Stimulated activated CD8-positive, alpha-beta memory T cell treated with anti-CD3 and anti-CD28 coated beads, Interleukin-15, amount 100 ng/mL, for 1 hour (primary cell): Measurements from ENCODE around the gene NBEA.

Experiments used
- DNase-seq: peaks from one replicate; pipeline ENCODE4 v3.0.0-alpha.2; 2020; ENCODE audit warnings: low read depth

The NBEA gene

DNA sequence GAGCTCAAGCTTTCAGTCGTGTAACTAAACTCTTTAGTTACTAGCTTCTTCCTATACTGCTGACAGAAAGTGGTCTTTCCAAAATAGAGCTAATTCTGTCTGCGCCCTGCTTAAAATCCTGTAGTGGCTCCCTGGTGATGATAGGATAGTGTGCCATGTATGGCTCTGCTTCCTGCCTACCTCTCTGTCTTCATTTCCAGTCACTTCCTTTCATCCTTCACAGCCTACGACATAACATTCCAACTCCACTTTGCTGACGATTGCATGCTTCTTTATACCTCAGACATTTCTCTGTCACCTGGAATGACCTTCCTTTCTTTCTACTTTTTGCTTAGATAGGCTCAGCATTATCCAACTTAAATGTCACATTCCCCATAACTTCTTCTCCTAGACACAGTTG is 343.6 kb downstream of the NBEA start:
- DNase-seq, result no peak

DNA sequence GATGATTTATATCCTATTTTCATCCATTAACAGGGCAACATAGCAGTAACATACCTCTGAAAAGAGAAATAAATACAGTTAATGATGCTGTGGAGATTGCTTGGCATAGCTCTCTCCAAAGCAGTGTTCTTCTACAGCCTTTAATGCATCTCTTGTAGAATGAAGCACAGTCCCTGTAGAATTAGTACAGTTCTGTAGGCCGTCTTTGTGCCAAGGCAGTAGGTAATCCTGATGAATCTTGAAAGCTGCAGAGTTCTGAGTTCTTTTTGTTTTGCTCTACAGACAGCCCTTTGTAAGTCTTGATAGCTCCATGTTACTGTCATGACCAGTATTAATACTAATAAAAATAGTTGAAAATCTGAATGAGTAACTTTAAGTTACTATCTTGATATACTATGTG is 350.3 kb downstream of the NBEA start:
- no peak for DNase-seq

DNA sequence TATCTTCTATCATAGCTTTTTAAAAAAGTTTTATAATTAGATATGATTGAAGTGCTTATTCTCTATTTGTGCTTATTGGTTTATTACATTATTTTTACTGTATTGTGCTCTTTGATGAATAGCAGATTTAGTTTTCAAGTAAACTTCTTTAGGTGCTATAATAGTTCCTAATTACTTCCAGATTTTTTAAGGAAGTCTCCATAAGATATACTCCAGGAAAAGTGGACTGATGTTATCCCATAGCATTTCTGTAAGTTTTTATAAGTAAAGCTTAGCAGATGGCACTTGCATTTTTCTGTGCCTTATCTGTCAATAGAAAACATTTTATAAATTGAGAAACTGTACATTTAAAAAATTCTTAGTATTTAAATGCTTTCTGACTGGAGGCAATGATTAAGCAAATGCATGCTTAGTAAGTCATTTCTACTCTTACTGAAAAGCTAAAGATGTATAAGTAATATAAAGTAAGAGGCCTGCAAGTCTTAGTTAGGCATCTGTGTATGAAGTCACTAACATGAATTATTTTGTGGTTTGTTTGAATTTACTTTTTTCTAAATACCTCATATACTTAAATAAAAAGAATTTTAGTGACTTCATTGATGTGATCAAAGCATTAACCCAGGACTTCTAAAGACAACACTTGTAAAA is 351.6 kb downstream of the NBEA start:
- DNase-seq, result no peak

DNA sequence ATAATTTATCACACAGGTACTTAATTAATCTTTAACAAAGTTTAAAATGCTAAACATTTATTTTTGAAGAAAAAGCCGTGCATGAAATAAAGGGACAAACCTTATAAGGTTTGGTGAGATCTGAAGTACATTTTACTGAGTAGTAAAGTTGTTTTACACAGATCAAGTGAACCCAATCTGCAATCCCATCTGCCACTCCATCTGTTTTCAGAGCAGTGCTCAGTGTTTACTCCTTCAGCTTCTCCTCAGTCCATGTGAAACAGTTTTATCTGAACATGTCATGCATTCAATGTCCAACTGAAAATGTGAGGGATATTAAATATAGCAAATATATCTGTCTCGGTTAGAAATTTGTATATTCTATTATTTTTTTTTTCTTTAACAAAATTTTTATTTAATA is 367.6 kb downstream of the NBEA start:
- no peak for DNase-seq

DNA sequence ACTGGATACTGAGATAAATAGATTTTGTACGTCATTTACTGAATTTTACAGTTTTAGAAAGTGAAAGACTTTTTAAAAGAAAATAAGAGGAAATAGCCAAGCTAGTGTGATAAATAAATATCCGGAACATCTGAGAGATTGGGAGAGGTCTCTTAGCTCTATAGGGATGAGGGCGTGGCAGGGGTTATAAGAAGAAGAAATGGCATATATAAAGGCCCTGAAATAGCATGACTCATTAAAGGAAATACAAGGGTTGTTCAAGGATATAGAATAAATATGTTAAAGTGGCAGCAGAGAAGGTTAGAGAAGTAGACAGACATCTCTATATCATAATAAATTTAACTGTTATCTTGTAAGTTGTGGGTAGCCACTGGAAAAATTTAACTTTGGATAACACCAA is 390.1 kb downstream of the NBEA start:
- no peak for DNase-seq

DNA sequence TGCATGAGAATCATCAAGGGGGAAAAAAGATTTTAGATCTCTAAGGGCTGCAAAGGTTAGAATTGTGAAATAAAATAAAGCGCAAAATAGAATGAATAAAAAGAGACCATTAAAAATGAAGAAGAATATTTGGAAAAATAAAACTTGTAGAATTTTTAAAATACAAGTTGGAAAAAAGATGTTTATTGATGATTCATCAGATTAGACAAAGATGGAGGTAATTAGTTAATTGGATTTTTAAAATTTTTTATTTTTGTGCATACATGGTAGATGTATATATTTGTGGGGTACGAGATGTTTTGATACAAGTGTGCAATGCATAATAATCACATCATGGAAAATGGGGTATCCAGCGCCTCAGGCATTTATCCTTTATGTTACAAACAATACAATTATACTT is 391.1 kb downstream of the NBEA start:
- DNase-seq, result no peak

DNA sequence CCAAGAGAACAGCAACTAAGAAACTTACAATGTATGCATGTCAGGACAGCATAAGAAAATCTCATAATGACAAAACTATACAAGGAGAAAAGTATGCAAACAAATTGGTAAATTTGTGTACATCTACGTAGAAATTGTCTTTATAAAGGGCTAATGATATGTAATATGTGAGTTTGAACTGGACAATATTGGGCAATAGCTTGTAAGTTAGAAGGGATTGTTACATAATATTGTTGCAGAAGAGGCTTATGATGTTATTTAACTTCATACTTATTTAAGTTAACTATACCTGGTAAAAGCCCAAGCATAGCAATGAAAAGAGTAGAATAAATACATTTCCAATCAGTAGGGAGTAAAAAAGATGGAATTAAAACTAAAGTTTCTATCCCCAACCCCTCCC is 400.4 kb downstream of the NBEA start:
- DNase-seq, result no peak

DNA sequence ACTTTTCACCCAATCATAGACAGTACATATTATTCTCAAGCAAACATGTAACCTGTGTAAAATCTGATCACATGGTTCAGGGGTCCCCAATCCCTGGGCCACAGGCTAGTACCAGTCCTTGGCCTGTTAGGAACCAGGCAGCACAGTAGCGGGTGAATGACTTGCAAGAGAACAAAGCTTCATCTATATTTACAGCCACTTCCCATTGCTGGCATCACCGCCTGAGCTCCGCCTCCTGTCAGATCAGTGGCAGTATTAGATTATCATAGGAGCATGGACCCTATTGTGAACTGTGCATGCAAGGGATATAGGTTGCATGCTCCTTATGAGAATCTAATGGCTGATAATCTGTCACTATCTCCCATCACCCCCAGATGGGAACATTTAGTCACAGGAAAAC is 401.3 kb downstream of the NBEA start:
- no peak for DNase-seq

DNA sequence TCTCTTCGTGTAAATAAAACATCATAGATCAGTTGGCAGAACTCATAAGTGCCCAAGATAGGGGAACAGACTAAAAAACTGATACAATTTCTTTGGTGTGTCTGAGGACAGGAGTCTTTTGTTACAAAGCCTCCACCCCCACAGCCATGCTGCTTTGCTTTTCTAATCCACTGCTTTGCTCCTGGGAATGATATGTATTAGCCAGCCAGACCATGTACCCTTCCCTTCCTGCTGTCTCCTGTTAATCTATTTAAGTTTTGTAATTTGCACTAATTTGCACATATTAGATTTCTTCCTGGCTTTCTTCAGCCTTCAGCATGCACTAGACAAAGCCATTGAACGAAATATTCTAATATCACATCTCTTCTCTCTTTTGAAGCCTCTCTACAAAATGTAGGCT is 403.9 kb downstream of the NBEA start:
- no peak for DNase-seq

DNA sequence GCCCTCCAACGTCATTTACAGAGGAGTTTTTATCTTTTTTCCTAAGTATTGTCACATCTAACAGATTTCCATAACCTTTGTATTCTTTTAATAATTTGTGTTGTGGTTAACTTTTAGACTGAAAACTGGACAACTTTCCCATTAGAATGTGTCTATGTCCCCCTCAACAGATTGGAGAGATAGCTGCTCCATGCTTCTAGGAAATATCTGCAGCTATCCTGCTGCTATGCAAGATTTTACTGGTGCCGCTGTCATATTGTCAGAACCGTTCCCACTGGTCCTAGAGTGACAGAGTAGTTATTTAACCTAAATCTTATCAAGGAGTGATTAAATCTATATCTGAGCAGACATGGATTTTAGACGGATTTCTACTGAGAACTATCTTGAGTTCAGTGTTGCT is 404.4 kb downstream of the NBEA start:
- DNase-seq, result no peak

DNA sequence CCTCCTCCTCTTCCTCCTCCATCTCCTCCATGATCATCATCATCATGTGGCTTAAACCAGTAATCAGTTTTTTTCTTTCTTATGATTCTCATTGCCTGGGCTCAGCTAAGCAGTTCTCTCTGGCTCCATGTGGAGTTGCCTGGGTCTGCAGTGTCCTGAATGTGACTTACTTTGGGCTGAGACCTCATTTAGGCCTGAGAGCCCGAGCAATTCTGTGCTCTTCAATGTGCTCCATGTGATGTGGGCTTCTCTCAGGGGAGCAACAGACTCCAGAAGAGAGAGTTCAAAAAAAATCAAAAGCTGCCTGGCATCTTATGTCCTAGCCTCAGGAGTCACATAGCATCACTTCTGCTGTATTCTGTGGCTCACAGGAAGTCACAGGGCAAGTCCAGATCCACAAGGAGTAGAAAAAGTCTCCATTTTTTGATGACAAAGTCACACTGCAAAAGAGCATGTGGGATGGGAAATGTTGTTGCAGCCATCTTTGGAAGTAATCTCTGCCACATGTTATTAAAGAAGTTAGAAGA is 405.7 kb downstream of the NBEA start:
- DNase-seq, result no peak

DNA sequence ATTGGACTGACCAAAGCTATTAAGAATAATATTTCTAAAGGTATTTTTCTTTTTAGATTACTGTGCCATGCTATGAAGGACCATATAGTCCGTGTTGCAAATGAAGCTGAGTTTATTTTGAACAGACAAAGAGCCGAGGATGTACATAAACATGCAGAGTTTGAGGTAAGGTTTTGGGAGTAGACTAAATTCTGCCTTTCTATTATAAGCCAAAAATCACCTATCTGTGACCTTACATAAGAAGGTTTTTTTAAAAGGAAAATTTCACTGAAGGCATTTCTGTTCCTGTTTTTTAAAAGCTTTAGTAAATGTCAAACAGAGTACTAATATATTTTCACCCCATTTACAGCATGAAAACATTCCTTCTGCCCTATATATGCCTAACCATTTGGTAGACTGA is 407.0 kb downstream of the NBEA start:
- no peak for DNase-seq

DNA sequence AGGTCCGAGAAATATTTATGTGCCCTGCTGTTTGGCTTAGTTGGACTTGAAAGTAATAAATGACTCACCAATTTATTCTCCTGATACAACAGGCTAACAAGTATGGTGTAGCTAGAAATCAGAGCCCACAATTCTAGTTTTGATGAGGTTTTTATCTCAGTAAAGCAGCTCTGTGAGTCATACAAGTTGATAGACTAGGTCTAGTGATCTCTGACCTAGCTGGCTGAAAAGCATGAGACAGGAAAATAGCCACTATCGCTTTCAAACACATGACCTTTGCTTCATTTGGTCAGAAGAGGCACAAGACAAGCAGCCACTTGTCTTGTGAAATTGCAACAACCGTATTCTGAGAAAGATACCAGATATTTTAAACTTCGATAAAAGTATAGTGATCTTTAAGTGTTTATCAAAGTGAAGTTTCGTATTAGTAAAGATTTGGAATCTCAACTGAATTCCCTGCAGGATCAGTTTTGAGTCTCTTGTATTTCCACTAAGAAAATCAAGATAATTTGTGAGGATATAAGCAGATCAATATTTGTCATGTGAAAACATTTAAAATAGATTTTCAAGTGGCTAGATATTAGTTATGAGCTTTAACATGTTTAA is 407.7 kb downstream of the NBEA start:
- no peak for DNase-seq

DNA sequence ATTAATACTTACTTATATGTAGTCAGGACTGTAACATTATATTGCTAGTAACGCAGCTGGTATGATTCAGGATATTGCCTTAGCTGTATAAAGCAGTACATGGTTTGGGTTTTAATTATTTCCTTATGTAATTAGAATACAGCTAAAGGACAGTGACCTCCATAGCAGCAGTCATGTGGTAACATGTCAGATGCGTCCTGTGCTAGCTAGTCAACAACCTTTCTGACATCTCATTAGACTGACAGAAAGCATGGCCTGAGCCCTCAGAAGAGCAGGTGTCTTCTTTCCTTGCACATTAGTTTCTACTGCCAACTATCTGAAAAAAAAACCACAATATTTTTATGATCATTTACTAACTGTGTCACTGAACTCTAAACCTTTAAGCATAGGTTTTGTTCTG is 412.2 kb downstream of the NBEA start:
- no peak for DNase-seq

DNA sequence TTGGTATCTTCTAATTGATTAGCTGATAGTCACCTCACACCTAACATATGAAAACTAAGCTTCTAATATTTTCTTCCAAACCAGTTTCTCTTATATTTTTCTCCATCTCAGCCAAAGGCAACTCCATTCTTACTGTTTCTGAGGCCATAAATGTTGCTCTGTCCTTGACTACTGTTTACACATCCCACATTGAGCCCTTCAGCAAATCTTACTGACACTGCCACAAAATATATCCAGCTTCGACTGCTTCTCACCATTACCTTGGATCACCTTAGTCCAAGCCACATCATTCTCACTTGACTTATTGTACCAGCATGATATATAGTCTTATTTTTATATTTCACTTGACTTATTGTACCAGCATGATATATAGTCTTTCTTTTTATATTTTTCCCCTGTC is 412.8 kb downstream of the NBEA start:
- no peak for DNase-seq

DNA sequence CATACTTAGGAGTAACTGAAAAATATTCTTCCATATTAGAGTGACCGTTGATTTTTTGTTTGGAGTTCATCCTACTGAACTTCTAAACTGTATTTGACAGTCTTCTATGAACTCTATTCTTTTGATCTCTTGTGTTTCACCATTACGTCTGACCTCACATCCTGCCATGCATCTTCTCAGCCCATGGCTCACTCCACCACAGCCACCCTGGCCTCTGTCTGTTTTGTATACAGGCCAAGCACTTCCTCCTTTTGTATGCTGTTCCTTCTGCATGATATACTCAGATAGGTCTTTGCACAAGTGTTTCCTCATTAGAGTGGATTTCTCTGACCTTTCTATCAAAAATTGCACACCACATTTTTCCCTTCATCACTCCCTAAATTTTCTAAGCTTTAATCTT is 414.5 kb downstream of the NBEA start:
- DNase-seq, result no peak

DNA sequence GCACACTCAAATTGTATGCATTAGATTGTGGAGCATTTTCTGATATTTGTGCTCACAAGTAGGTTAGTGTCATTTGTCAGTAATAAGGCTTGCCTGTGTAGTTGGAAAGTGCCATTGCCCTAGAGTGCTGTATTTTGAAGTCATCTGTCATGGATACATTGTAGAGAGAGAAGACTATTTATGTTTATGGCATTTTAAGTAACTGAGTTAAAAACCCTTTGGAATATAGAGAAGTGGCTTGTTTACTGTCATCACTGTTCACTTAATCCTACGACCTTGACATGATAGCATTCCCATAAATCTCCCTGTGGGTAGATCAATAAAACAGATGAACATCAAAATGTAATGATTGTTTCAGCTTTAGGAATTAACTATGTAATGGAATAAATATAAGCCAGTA is 423.8 kb downstream of the NBEA start:
- DNase-seq, result no peak

DNA sequence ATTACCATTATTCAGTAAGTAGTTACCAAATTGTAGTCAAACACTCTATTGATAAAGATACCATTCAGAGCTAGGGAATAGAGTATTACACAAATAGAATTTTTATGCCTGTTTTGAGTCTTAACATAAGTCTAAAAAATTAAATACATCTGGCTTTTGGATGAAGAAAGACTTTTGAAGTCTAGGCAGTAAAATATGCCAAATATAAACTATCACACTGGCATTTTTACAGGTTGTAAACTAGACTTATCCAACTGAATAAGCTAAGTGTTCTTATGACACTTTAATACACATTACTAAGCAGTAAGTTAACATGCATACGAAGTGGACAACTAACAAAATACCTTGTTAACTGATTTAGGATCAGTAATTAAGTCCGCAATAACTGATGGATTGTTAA is 425.5 kb downstream of the NBEA start:
- DNase-seq, result no peak

DNA sequence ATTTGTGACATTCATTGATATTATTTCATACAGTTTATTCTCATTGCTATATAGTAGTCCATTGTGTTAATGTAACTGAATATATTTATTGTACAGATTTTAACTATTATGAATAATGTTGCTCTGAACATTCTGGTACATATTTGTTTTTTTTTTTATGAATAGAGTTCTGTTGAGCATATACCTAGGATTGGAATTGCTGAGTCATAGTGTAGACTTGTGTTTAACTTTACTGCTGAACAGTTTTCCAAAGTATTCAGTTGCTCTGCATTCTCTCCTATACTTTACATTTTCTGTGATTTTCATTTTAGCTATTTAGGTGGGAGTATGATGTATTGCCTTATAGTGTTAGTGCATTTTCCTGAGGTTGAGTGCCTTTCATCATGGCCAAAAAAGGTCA is 436.9 kb downstream of the NBEA start:
- no peak for DNase-seq

DNA sequence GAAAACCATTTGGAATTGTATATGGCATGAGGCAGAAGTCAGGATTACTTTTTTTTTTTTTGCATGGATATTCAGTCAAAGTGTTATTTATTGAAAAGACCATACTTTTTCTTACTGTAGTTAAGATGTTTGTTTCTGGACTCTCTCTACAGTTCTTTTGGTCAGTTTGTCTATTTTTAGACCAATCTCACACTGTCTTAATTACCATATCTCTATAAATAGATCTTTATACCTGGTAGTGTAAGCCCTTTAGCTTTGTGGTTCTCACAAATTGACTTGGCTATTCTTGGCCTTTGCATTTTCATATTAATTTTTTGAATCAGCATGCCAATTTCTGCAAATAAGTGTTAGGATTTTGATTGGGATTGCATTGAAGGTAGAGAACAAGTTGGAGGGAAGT is 437.6 kb downstream of the NBEA start:
- DNase-seq, result no peak

DNA sequence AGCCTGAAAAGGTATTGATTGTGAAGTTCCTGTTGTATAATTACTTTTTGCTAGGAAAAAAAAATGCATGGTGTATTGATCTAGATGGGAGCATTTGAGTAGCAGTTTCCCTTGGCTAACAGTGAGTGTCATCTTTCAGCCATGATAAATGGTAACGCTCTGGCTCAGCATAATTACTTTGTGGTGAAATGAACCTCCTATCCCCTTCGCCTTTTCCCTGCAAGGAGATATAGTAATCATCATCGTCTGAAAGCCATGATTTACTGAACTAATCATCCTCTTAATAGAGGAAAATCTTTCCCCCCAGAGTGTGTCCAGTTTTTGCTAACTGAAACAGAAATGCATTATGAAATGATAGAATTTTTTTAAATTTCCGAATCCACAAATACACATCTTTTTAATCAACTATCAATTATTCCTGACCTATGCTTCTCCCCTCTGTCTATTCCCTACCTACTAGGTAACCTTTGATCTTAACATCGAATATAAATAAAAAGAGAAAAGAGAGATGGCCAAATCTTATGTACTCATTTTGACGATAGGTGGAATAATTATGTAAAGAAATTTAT is 445.7 kb downstream of the NBEA start:
- no peak for DNase-seq

DNA sequence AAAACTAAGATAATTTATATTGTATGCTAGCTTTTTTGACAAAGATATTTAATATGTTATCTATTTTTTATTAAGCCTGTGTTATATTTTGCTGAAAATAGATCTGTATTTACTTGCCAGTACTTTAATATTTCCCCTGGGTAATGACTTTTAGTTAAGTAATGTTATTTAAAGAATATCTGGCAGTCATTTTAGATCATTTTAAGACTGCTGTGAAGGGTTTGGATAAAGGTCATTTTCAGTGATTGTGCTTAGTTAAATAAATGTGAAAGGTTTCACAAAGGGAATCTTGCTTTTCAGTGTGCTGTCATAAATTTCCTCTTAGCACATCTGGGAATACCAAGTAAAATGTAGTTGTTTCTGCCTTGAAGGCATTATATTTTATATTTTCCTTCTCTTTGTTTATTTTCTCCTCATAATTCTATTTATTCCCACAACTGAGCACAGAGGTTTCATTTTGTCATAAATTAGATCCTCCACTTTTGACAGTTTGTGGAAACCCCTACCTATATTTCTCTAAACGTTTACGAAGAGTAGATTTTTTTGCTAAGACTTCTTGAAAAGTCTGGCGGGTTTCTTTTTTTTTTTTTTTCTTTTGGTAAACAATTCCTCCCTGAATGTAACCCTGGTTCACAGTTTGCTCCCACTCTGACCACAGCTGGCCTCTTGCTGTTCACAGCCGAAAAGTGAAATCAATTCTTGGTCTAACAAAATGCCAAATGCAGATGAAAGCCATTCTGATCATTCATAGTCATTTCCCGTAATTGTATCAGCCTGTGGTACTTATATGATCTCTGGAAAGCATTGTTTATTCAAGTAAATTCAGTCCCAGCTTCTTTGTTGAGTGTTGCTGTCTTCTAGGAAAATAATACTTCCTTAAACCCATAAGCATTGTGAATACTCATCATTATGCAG is 446.6 kb downstream of the NBEA start:
- no peak for DNase-seq

DNA sequence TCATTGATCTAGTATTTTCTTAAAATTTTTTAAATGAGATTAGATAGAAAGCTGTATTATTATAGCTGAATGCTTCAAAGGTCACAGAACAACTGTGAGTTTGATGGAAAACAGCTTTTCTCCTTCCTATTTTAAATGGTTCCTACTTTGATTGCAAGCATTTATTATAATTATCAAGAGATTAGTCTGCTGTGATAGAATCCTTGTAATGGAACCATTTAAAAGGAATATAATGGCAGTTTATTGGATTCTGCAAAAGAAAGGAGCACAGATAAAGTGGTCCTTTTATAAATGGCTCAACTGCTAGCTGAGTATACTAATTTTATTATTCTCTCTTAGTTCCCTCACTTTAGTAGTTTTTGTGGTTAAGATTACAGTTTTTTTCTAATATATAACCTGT is 447.5 kb downstream of the NBEA start:
- no peak for DNase-seq
